Islet precursor cell (in vitro differentiated cells): ENCODE measurements around the gene CCL21.

Experiments used
- DNase-seq: peaks from one replicate; pipeline ENCODE4 v3.0.0-alpha.2; 2018

The CCL21 gene

GRCh38 chr9:34701769-34702736 lies 7.9 kb downstream of the CCL21 start:
- DNase-seq: peak; percentile 87

- DNase-seq: peak; percentile 89
Observed at GRCh38 chr9:34701023-34701768, 8.7 kb downstream of the CCL21 start.

- no peak for DNase-seq
Observed at GRCh38 chr9:34694811-34695210, 15.1 kb downstream of the CCL21 start.

- DNase-seq: no peak
Observed at GRCh38 chr9:34693560-34693959, 16.4 kb downstream of the CCL21 start.

GRCh38 chr9:34691936-34692315 lies 18.0 kb downstream of the CCL21 start:
- DNase-seq: no peak

- DNase-seq: no peak
Observed at GRCh38 chr9:34690983-34691935, 18.7 kb downstream of the CCL21 start, which contains the start of gene CCL19. CCL19 (minus strand) TSS chr9:34691276; CDS start chr9:34691139, 137 bp downstream.

- no peak for DNase-seq
Observed at GRCh38 chr9:34689512-34689911, 20.4 kb downstream of the CCL21 start.

- DNase-seq: no peak
Observed at GRCh38 chr9:34689116-34689470, 20.8 kb downstream of the CCL21 start.

- no peak for DNase-seq
Observed at GRCh38 chr9:34688329-34689115, 21.4 kb downstream of the CCL21 start.

- DNase-seq: no peak
Observed at GRCh38 chr9:34687276-34688030, 22.5 kb downstream of the CCL21 start.

GRCh38 chr9:34686732-34687131 lies 23.2 kb downstream of the CCL21 start:
- no peak for DNase-seq

- no peak for DNase-seq
Observed at GRCh38 chr9:34686231-34686630, 23.7 kb downstream of the CCL21 start.

- DNase-seq: no peak
Observed at GRCh38 chr9:34685591-34685990, 24.3 kb downstream of the CCL21 start.

GRCh38 chr9:34684816-34685215 lies 25.1 kb downstream of the CCL21 start:
- DNase-seq: no peak

GRCh38 chr9:34684145-34684544 lies 25.8 kb downstream of the CCL21 start:
- DNase-seq: no peak

GRCh38 chr9:34675869-34676268 lies 34.1 kb downstream of the CCL21 start:
- DNase-seq: no peak

- peak; percentile 91 for DNase-seq
Observed at GRCh38 chr9:34675048-34675714, 34.8 kb downstream of the CCL21 start.

GRCh38 chr9:34674440-34674839 lies 35.5 kb downstream of the CCL21 start:
- no peak for DNase-seq

- DNase-seq: peak; percentile 72
Observed at GRCh38 chr9:34671307-34671706, 38.6 kb downstream of the CCL21 start.

- no peak for DNase-seq
Observed at GRCh38 chr9:34669809-34670562, 40.0 kb downstream of the CCL21 start.
